Duodenal mucosa (tissue), 2 donors: ENCODE results near the gene LLGL2.

ENCODE experiments used
- H3K27ac ChIP-seq: one replicate; pipeline ENCODE4 v1.7.0; 2013; ENCODE audit warnings: low read depth, low read length
- H3K27me3 ChIP-seq, 2 donors: one replicate each; pipeline ENCODE4 v1.7.0; 2013; ENCODE audit warnings: low read length in 2 of 2, control low read depth in 1 of 2; ENCODE audit not compliant: insufficient read depth in 2 of 2, control insufficient read depth in 1 of 2
- H3K36me3 ChIP-seq, 2 donors: one replicate each; pipeline ENCODE4 v1.7.0; 2013; ENCODE audit warnings: low read length in 2 of 2, control low read depth in 1 of 2; ENCODE audit not compliant: insufficient read depth in 2 of 2, control insufficient read depth in 1 of 2
- H3K4me1 ChIP-seq, 2 donors: one replicate each; pipeline ENCODE4 v1.7.0; 2013; ENCODE audit warnings: low read length in 2 of 2, control low read depth in 1 of 2; ENCODE audit not compliant: insufficient read depth in 2 of 2, control insufficient read depth in 1 of 2
- H3K4me3 ChIP-seq, 2 donors: one replicate each; pipeline ENCODE4 v1.7.0; 2013; ENCODE audit warnings: low read length in 2 of 2, low read depth in 1 of 2
- H3K9ac ChIP-seq, 2 donors: one replicate each; pipeline ENCODE4 v1.7.0; 2013; ENCODE audit warnings: low read length in 2 of 2, low read depth in 1 of 2
- H3K9me3 ChIP-seq, 2 donors: one replicate each; pipeline ENCODE4 v1.7.0; 2013; ENCODE audit warnings: low read length in 2 of 2, control low read depth in 1 of 2; ENCODE audit not compliant: control insufficient read depth in 1 of 2

The LLGL2 gene

GRCh38 chr17:75492555-75493168 is 32.8 kb upstream of the LLGL2 start:
- H3K36me3 ChIP-seq = peaks cover 25 to 63% of the 10 kb centered on the region in 2 donors
- peaks cover 22 to 23% of the 10 kb centered on the region in 2 donors for H3K4me1 ChIP-seq
- H3K9me3 ChIP-seq = no peaks in the 10 kb centered on the region
- no peaks in the 10 kb centered on the region for H3K27me3 ChIP-seq
- H3K4me3 ChIP-seq = no peak overlapping the region
- H3K27ac ChIP-seq = no peak overlapping the region
- no peak overlapping the region for H3K9ac ChIP-seq

- Histone ChIP-seq H3K9me3 (no peaks in the 10 kb centered on the region), H3K9ac (no peak overlapping the region), H3K4me1 (peaks cover 19 to 20% of the 10 kb centered on the region in 2 donors), H3K27ac (no peak overlapping the region), H3K4me3 (no peak overlapping the region), H3K36me3 (peaks cover 25 to 68% of the 10 kb centered on the region in 2 donors), H3K27me3 (no peaks in the 10 kb centered on the region)
These were observed 31.9 kb upstream of the LLGL2 start for GRCh38 chr17:75493476-75494129.

- H3K9me3 ChIP-seq = no peaks in the 10 kb centered on the region
- peaks cover 13 to 16% of the 10 kb centered on the region in 2 donors for H3K4me1 ChIP-seq
- no peak overlapping the region for H3K4me3 ChIP-seq
- H3K27me3 ChIP-seq = no peaks in the 10 kb centered on the region
- no peak overlapping the region for H3K9ac ChIP-seq
- peaks cover 25 to 76% of the 10 kb centered on the region in 2 donors for H3K36me3 ChIP-seq
- no peak overlapping the region for H3K27ac ChIP-seq
These were observed 31.1 kb upstream of the LLGL2 start for GRCh38 chr17:75494326-75494877.

GRCh38 chr17:75496005-75496404 is 29.5 kb upstream of the LLGL2 start:
- peaks cover under 1 to 1% of the 10 kb centered on the region in 2 donors for H3K4me1 ChIP-seq
- no peak overlapping the region for H3K27ac ChIP-seq
- no peaks in the 10 kb centered on the region for H3K27me3 ChIP-seq
- no peak overlapping the region for H3K9ac ChIP-seq
- no peak overlapping the region for H3K4me3 ChIP-seq
- H3K36me3 ChIP-seq = peaks cover 25 to 86% of the 10 kb centered on the region in 2 donors
- H3K9me3 ChIP-seq = no peaks in the 10 kb centered on the region

GRCh38 chr17:75498039-75498725 is 27.3 kb upstream of the LLGL2 start:
- Histone ChIP-seq H3K27me3 (no peaks in the 10 kb centered on the region), H3K27ac (no peak overlapping the region), H3K9ac (no peak overlapping the region), H3K4me1 (no peaks in the 10 kb centered on the region), H3K9me3 (no peaks in the 10 kb centered on the region), H3K36me3 (peaks cover 23 to 69% of the 10 kb centered on the region in 2 donors), H3K4me3 (no peak overlapping the region)

GRCh38 chr17:75498726-75499213 is 26.7 kb upstream of the LLGL2 start:
- Histone ChIP-seq H3K36me3 (peaks cover 21 to 67% of the 10 kb centered on the region in 2 donors), H3K9ac (no peak overlapping the region), H3K4me3 (no peak overlapping the region), H3K9me3 (no peaks in the 10 kb centered on the region), H3K27me3 (no peaks in the 10 kb centered on the region), H3K27ac (no peak overlapping the region), H3K4me1 (no peaks in the 10 kb centered on the region)

GRCh38 chr17:75499313-75500022 is 26.0 kb upstream of the LLGL2 start:
- Histone ChIP-seq H3K36me3 (peaks cover 18 to 60% of the 10 kb centered on the region in 2 donors), H3K9me3 (no peaks in the 10 kb centered on the region), H3K27me3 (no peaks in the 10 kb centered on the region), H3K4me3 (no peak overlapping the region), H3K9ac (no peak overlapping the region), H3K27ac (peak overlapping the region; percentile 3), H3K4me1 (peaks cover 1 to 2% of the 10 kb centered on the region in 2 donors)

GRCh38 chr17:75500419-75501216 is 24.9 kb upstream of the LLGL2 start:
- H3K27ac ChIP-seq = no peak overlapping the region

GRCh38 chr17:75501378-75502071 is 24.0 kb upstream of the LLGL2 start:
- Histone ChIP-seq H3K27ac (no peak overlapping the region), H3K4me3 (no peak overlapping the region), H3K9ac (no peak overlapping the region), H3K27me3 (no peaks in the 10 kb centered on the region), H3K4me1 (peaks cover 4% of the 10 kb centered on the region in 2 donors), H3K36me3 (peaks cover 9 to 53% of the 10 kb centered on the region in 2 donors), H3K9me3 (no peaks in the 10 kb centered on the region)

More at GRCh38 chr17:75500419-75501216, 24.9 kb upstream of the LLGL2 start:
- Histone ChIP-seq H3K9ac (no peak overlapping the region), H3K36me3 (peaks cover 12 to 53% of the 10 kb centered on the region in 2 donors), H3K4me3 (no peak overlapping the region), H3K4me1 (peaks cover 4% of the 10 kb centered on the region in 2 donors), H3K9me3 (no peaks in the 10 kb centered on the region), H3K27me3 (no peaks in the 10 kb centered on the region)
